H1 (cell line): ENCODE data around the gene KISS1R. TPM values are rescaled to one million over a fixed set of nuclear protein-coding genes. Genes with fewer than 3 reads are reported as not detected.

Experiments
- CTCF ChIA-PET: fragments of 300-600 bp; sonication (Branson Sonifier 250); formaldehyde crosslinking; loops from one replicate; lab custom pipeline; 2021; ENCODE audit not compliant: partially characterized antibody; lab: Charles Lee
- POLR2A ChIA-PET: fragments of 300-600 bp; sonication (Branson Sonifier 250); formaldehyde crosslinking; loops from one replicate; lab custom pipeline; 2021; ENCODE audit warnings: inconsistent platforms; ENCODE audit not compliant: partially characterized antibody; lab: Charles Lee
- DNase-seq, 2 experiments: peaks; one replicate each; pipeline versions ENCODE4 v3.0.0 to v3.0.0-alpha.2; 2010 to 2022; ENCODE audit warnings: low spot score in 2 of 2, low read depth in 1 of 2, mixed read lengths in 1 of 2
- FAIRE-seq: peaks from 2 replicates; lab custom pipeline; 2011; peaks lifted over from hg19 to GRCh38; lab: Jason Lieb, UNC
- H2AFZ ChIP-seq: 2 replicates; pipeline ENCODE4 v1.8.1; 2012; ENCODE audit warnings: low read length, inconsistent platforms
- H2AK5ac ChIP-seq: 2 replicates; pipeline ENCODE4 v1.6.1; 2013; ENCODE audit warnings: low read depth, low read length
- H2BK120ac ChIP-seq: replicated peaks from 2 replicates; pipeline ENCODE3; 2013; ENCODE audit warnings: low read depth, low read length, inconsistent platforms
- H2BK12ac ChIP-seq: 2 replicates; pipeline ENCODE4 v1.6.1; 2013; ENCODE audit warnings: low read depth, low read length
- H2BK15ac ChIP-seq: 2 replicates; pipeline ENCODE4 v1.6.1; 2013; ENCODE audit warnings: low read length
- H2BK20ac ChIP-seq: 2 replicates; pipeline ENCODE4 v1.6.1; 2013; ENCODE audit warnings: low read length
- H2BK5ac ChIP-seq: 2 replicates; pipeline ENCODE4 v1.6.1; 2013; ENCODE audit warnings: low read depth, low read length
- H3K14ac ChIP-seq: 2 replicates; pipeline ENCODE4 v1.6.1; 2013; ENCODE audit warnings: inconsistent platforms; ENCODE audit not compliant: insufficient read length
- H3K18ac ChIP-seq: 2 replicates; pipeline ENCODE4 v1.6.1; 2013; ENCODE audit warnings: low read length; ENCODE audit errors: extremely low read depth
- H3K23ac ChIP-seq: 2 replicates; pipeline ENCODE4 v1.6.1; 2013; ENCODE audit warnings: inconsistent platforms; ENCODE audit not compliant: insufficient read length
- H3K23me2 ChIP-seq: 2 replicates; pipeline ENCODE4 v1.6.1; 2013; ENCODE audit warnings: low read depth, low read length
- H3K27ac ChIP-seq: 2 replicates; pipeline ENCODE4 v1.6.1; 2011; ENCODE audit warnings: low read depth, low read length, inconsistent platforms
- H3K27me3 ChIP-seq, 4 experiments: replicated peaks in 1 of 4; 1 replicate in 1 of 4; 2 replicates in 3 of 4; pipeline versions ENCODE4 v1.6.1 to v1.8.1; 2011 to 2013; ENCODE audit warnings: low read length in 3 of 4, mild to moderate bottlenecking in 3 of 4, inconsistent platforms in 2 of 4, mixed read lengths in 2 of 4, moderate library complexity in 1 of 4; ENCODE audit not compliant: control insufficient read depth in 3 of 4, insufficient read depth in 3 of 4; ENCODE audit errors: extremely low read depth in 1 of 4
- H3K36me3 ChIP-seq, 4 experiments: 2 replicates each; pipeline versions ENCODE4 v1.6.1 to v1.8.1; 2011 to 2013; ENCODE audit warnings: mild to moderate bottlenecking in 4 of 4, low read length in 3 of 4, moderate library complexity in 2 of 4, control low read depth in 1 of 4, inconsistent platforms in 1 of 4; ENCODE audit not compliant: insufficient read depth in 4 of 4, control insufficient read depth in 2 of 4
- H3K4ac ChIP-seq: replicated peaks from 2 replicates; pipeline ENCODE3; 2013; ENCODE audit warnings: low read length, low read depth, mixed read lengths, inconsistent platforms; ENCODE audit not compliant: insufficient read length
- H3K4me1 ChIP-seq, 4 experiments: replicated peaks in 1 of 4; 1 replicate in 1 of 4; 2 replicates in 3 of 4; pipeline versions ENCODE4 v1.6.1 to v1.8.1; 2011 to 2013; ENCODE audit warnings: low read length in 3 of 4, inconsistent platforms in 2 of 4, mixed read lengths in 1 of 4; ENCODE audit not compliant: insufficient read depth in 4 of 4, control insufficient read depth in 3 of 4
- H3K4me2 ChIP-seq, 2 experiments: 2 replicates each; pipeline versions ENCODE4 v1.6.1 to v1.8.1; 2011 to 2013; ENCODE audit warnings: low read depth in 2 of 2, low read length in 2 of 2, control low read depth in 1 of 2, inconsistent platforms in 1 of 2, mild to moderate bottlenecking in 1 of 2; ENCODE audit not compliant: insufficient read depth in 1 of 2
- H3K4me3 ChIP-seq, 4 experiments: fragments of 200-600, 300-600 bp in 1 of 4; sonication (generic), shearing (Covaris generic), sonication (Bioruptor Twin) in 1 of 4; 2 replicates each; pipeline versions ENCODE4 v1.5.1 to v1.8.1; 2011 to 2016; ENCODE audit warnings: low read length in 4 of 4, low read depth in 3 of 4, control low read depth in 2 of 4, inconsistent platforms in 2 of 4, mild to moderate bottlenecking in 2 of 4, mixed read lengths in 1 of 4, moderate library complexity in 1 of 4; ENCODE audit not compliant: insufficient read depth in 2 of 4; ENCODE audit errors: extremely low read depth in 1 of 4
- H3K56ac ChIP-seq: replicated peaks from 2 replicates; pipeline ENCODE3; 2013; ENCODE audit warnings: low read depth, mild to moderate bottlenecking, mixed read lengths, low read length, inconsistent platforms; ENCODE audit not compliant: insufficient read length
- H3K79me1 ChIP-seq: 2 replicates; pipeline ENCODE4 v1.6.1; 2013; ENCODE audit warnings: low read depth, low read length, control low read depth
- H3K79me2 ChIP-seq, 2 experiments: 2 replicates each; pipeline versions ENCODE4 v1.6.1 to v1.8.1; 2012 to 2013; ENCODE audit warnings: low read length in 2 of 2, mild to moderate bottlenecking in 2 of 2, inconsistent platforms in 1 of 2; ENCODE audit not compliant: insufficient read depth in 2 of 2, control insufficient read depth in 1 of 2
- H3K9ac ChIP-seq, 4 experiments: replicated peaks in 1 of 4; 1 replicate in 1 of 4; 2 replicates in 3 of 4; pipeline versions ENCODE4 v1.6.1 to v1.8.1; 2011 to 2013; ENCODE audit warnings: low read depth in 3 of 4, low read length in 3 of 4, control low read depth in 2 of 4, mild to moderate bottlenecking in 2 of 4, moderate library complexity in 2 of 4, inconsistent platforms in 1 of 4; ENCODE audit errors: extremely low read depth in 1 of 4
- H3K9me3 ChIP-seq, 2 experiments: 2 replicates each; pipeline versions ENCODE4 v1.6.1 to v1.8.1; 2012 to 2013; ENCODE audit warnings: mild to moderate bottlenecking in 2 of 2, moderate library complexity in 2 of 2, control low read depth in 1 of 2, inconsistent platforms in 1 of 2, low read depth in 1 of 2, low read length in 1 of 2, mixed read lengths in 1 of 2; ENCODE audit not compliant: insufficient read depth in 2 of 2
- H4K20me1 ChIP-seq, 2 experiments: replicated peaks in 1 of 2; 2 replicates each; pipeline versions ENCODE3 to v1.8.1; 2011 to 2013; ENCODE audit warnings: inconsistent platforms in 2 of 2, low read length in 2 of 2, mild to moderate bottlenecking in 1 of 2; ENCODE audit not compliant: insufficient read depth in 2 of 2, control insufficient read depth in 1 of 2
- H4K5ac ChIP-seq: 2 replicates; pipeline ENCODE4 v1.6.1; 2013; ENCODE audit warnings: low read length, low read depth, mixed read lengths, inconsistent platforms; ENCODE audit not compliant: insufficient read length
- H4K8ac ChIP-seq: 2 replicates; pipeline ENCODE4 v1.8.0; 2013; ENCODE audit warnings: mild to moderate bottlenecking, moderate library complexity, low read length, inconsistent platforms; ENCODE audit not compliant: insufficient read depth; ENCODE audit errors: extremely low read depth
- H4K91ac ChIP-seq: replicated peaks from 2 replicates; pipeline ENCODE3; 2013; ENCODE audit warnings: low read length, mixed read lengths, inconsistent platforms; ENCODE audit not compliant: insufficient read length
- BRCA1 ChIP-seq: IDR thresholded peaks from 2 replicates; pipeline ENCODE4 v1.6.1; 2012; ENCODE audit warnings: low read depth, low read length, improper control_type of control experiment
- CEBPB ChIP-seq: IDR thresholded peaks from 2 replicates; pipeline ENCODE4 v1.6.1; 2012; ENCODE audit warnings: low read depth, low read length
- MAFK ChIP-seq: IDR thresholded peaks from 2 replicates; pipeline ENCODE4 v1.6.1; 2012; ENCODE audit warnings: low read depth, mild to moderate bottlenecking, improper control_type of control experiment, low read length
- NRF1 ChIP-seq: IDR thresholded peaks from 2 replicates; pipeline ENCODE4 v1.6.1; 2011; ENCODE audit warnings: mild to moderate bottlenecking, low read depth, low read length, improper control_type of control experiment
- WGBS, 2 experiments: shearing (Covaris generic) in 1 of 2; methylation state at CpG; one replicate each; pipeline versions ENCODE4 v1.1.6 to v1.1.7; 2013 to 2015; ENCODE audit warnings: low lambda C conversion rate in 2 of 2, mixed read lengths in 2 of 2, inconsistent platforms in 1 of 2, low coverage in 1 of 2, missing lambda C conversion rate in 1 of 2; ENCODE audit not compliant: insufficient replicate concordance in 2 of 2, insufficient coverage in 1 of 2, insufficient read length in 1 of 2; ENCODE audit errors: extremely low coverage in 1 of 2, missing lambda C conversion rate in 1 of 2; 5-methylcytosine and 5-hydroxymethylcytosine counted together
- polyA plus RNA-seq, 7 experiments: library from polyadenylated mRNA; depleted of rRNA in 3 of 7; stranded (reverse) in 5 of 7; unstranded in 2 of 7; fragments of >200 nt in 5 of 7; fragments of 200-250 nt in 2 of 7; gene quantifications; 1 replicate in 5 of 7; 2 replicates in 1 of 7; 4 replicates in 1 of 7; pipeline versions ENCODE4 v1.2.1 to v1.2.3, GENCODE V29; 2011 to 2013; ENCODE audit warnings: missing spikeins in 2 of 7, mixed read lengths in 2 of 7
- total RNA-seq: library from RNA; stranded (reverse); fragmentation: NEBNext Ultra II Directional; extraction: Animal tissue kit (Norgen Biotek cat#: 25700); gene quantifications from 2 replicates; pipeline ENCODE4 v1.2.1, GENCODE V29; 2021
- TF ChIP-seq, protein P1 (sequence below): IDR thresholded peaks from 2 replicates; pipeline ENCODE4 v1.6.1; 2011; ENCODE audit warnings: low read depth, mild to moderate bottlenecking, low read length; ENCODE audit not compliant: insufficient read depth

Gene KISS1R
- total and polyA plus RNA-seq, 2 of the 8 experiments (the other 6 are each of a cell fraction or from before 2014, with no cell fraction given) = 2.3 to 2.7 TPM

DNA sequence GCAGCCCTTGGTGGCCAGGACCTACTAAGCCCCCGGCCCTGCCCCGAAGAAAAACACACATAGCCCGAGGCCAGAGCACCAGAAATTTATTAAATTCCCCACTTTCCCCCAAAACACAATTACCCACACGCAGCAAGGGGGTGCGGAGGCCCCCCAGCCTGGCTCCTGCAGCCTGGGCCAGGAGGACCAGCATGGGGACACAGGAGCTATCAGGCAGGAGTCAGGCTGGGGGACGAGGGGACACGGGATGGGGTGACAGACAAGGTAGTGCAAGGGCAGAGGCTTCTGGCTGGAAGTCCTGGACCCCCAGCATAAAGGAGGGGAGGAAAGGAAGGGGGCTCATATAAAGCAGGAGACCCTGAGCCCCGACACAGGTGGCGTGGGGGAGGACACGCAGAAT, 20.7 kb upstream of the KISS1R start:
- H3K4me1 ChIP-seq = peaks cover 0 to 10% (median 5%) of the 10 kb centered on the region in 4 experiments; a peak in 3 of 7 replicates
- TF ChIP-seq, protein P1, sequence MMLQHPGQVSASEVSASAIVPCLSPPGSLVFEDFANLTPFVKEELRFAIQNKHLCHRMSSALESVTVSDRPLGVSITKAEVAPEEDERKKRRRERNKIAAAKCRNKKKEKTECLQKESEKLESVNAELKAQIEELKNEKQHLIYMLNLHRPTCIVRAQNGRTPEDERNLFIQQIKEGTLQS = no peak
- TF ChIP-seq CEBPB (no peak), MAFK (no peak), NRF1 (no peak), BRCA1 (no peak)
- no peak overlapping the region for H2BK5ac ChIP-seq
- H3K4ac ChIP-seq = no peak overlapping the region
- no peaks in the 10 kb centered on the region; a peak in 1 of 4 replicates for H3K79me2 ChIP-seq
- H3K56ac ChIP-seq = no peak overlapping the region
- H3K4me3 ChIP-seq = no peak overlapping the region
- H4K5ac ChIP-seq = no peak overlapping the region
- H3K27me3 ChIP-seq = no peaks in the 10 kb centered on the region
- H3K14ac ChIP-seq = no peak overlapping the region
- no peak overlapping the region for H4K8ac ChIP-seq
- no peak overlapping the region for H3K9ac ChIP-seq
- no peak overlapping the region for H2BK15ac ChIP-seq
- H3K23ac ChIP-seq = no peak overlapping the region
- H3K9me3 ChIP-seq = no peaks in the 10 kb centered on the region
- H3K23me2 ChIP-seq = peaks cover 6% of the 10 kb centered on the region; the same call in 1 of the 2 replicates
- H3K79me1 ChIP-seq = no peaks in the 10 kb centered on the region
- no peak overlapping the region for H3K18ac ChIP-seq
- H3K4me2 ChIP-seq = no peak overlapping the region
- H4K91ac ChIP-seq = no peak overlapping the region
- 94% methylated on average over 10 of the region's 10 CpGs; no CpG with 5 or more reads in 1 of the 2 experiments for WGBS, 2 experiments
- no peak overlapping the region for H2BK12ac ChIP-seq
- no peak overlapping the region for H2BK20ac ChIP-seq
- H2AFZ ChIP-seq = no peak overlapping the region
- no peak overlapping the region for H2AK5ac ChIP-seq
- peaks cover 0 to 13% (median 2%) of the 10 kb centered on the region in 4 experiments; a peak in 2 of 8 replicates for H3K36me3 ChIP-seq
- ChIA-PET CTCF (interaction anchor here (0.6 to 2.2 kb wide), 12 partner anchors 8 to 311 kb away, joined by 3 to 9 read pairs (median 4); no protein-coding TSS in a partner anchor), POLR2A (interaction anchor here (1.3 to 1.9 kb wide), 3 partner anchors 9 to 25 kb away, joined by 4 to 5 read pairs (median 5); no protein-coding TSS in a partner anchor)
- no peak overlapping the region for H3K27ac ChIP-seq
- no peak for DNase-seq
- FAIRE-seq = no peak
- H4K20me1 ChIP-seq = peaks cover 7 to 16% of the 10 kb centered on the region in 2 experiments
- no peak overlapping the region for H2BK120ac ChIP-seq
